Neural progenitor cell (in vitro differentiated cells): ENCODE data around the gene CXCL12.

Experiments
- EZH2 ChIP-seq: fragments of 200-600 bp; sonication (generic); IDR thresholded peaks from 2 replicates; pipeline ENCODE4 v1.6.1; 2017; ENCODE audit warnings: antibody characterized with exemption, mild to moderate bottlenecking, moderate library complexity
- TF ChIP-seq, protein P1 (sequence below): fragments of 200-600 bp; sonication (generic); IDR thresholded peaks from 2 replicates; pipeline ENCODE4 v1.5.1; 2017; ENCODE audit warnings: antibody characterized with exemption, mild to moderate bottlenecking

DNA sequence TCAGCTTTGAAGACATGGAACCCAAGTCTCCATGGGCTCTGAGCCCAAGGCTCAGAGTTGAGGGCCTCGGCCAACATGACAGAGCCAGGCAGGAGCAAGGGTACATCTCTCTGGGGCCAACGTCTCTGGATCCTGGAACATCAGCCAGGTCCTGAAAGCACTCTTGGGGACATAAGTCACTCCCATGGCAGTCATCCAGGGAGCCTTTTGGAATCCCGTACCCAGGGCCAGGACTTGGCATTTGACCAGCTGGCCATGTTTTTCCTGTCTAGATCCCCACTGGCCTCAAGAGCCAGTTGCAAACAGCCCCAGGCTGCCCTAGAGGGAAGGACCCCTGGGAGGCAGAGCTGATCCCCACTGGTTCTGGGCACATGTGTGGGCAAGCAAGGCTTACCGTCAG is 4.3 kb upstream of the CXCL12 start:
- TF ChIP-seq, protein P1, sequence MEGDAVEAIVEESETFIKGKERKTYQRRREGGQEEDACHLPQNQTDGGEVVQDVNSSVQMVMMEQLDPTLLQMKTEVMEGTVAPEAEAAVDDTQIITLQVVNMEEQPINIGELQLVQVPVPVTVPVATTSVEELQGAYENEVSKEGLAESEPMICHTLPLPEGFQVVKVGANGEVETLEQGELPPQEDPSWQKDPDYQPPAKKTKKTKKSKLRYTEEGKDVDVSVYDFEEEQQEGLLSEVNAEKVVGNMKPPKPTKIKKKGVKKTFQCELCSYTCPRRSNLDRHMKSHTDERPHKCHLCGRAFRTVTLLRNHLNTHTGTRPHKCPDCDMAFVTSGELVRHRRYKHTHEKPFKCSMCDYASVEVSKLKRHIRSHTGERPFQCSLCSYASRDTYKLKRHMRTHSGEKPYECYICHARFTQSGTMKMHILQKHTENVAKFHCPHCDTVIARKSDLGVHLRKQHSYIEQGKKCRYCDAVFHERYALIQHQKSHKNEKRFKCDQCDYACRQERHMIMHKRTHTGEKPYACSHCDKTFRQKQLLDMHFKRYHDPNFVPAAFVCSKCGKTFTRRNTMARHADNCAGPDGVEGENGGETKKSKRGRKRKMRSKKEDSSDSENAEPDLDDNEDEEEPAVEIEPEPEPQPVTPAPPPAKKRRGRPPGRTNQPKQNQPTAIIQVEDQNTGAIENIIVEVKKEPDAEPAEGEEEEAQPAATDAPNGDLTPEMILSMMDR: no peak
- TF ChIP-seq EZH2: no peak
